B cell (primary cell): Measurements from ENCODE around the gene EYS. TPM values are rescaled to one million over a fixed set of nuclear protein-coding genes. Genes with fewer than 3 reads are reported as not detected.

Experiments used
- ATAC-seq: fragments of 200-7000 bp; cut with Tn5 transposase; one replicate; pipeline ENCODE4 v1.10.0; 2021; ENCODE audit warnings: low read depth, mild to moderate bottlenecking, moderate number of reproducible peaks, moderate library complexity
- CTCF ChIA-PET: fragments of 350-600 bp; sonication (Branson Sonifier 250); formaldehyde crosslinking; loops from one replicate; lab custom pipeline; 2021; ENCODE audit warnings: antibody characterized with exemption, inconsistent platforms; lab: Charles Lee
- POLR2A ChIA-PET: fragments of 350-600 bp; sonication (Branson Sonifier 250); formaldehyde crosslinking; loops from one replicate; lab custom pipeline; 2021; ENCODE audit warnings: antibody characterized with exemption; lab: Charles Lee
- DNase-seq: peaks from one replicate; pipeline ENCODE4 v3.0.0; 2013
- H2AFZ ChIP-seq: 2 replicates; pipeline ENCODE4 v1.6.1; 2012; ENCODE audit warnings: mild to moderate bottlenecking, low read depth, low read length; ENCODE audit not compliant: insufficient read depth, poor library complexity, severe bottlenecking
- H3K27ac ChIP-seq, 2 donors: 1 replicate in 1 of 2; 2 replicates in 1 of 2; pipeline ENCODE4 v1.5.1; 2012 to 2013; ENCODE audit warnings: low read length in 2 of 2, mild to moderate bottlenecking in 2 of 2, moderate library complexity in 1 of 2
- H3K27me3 ChIP-seq, 4 experiments: fragments of 200-600 bp in 1 of 4; sonication (generic) in 1 of 4; replicated peaks in 1 of 4; 1 replicate in 2 of 4; 2 replicates in 2 of 4; pipeline versions ENCODE4 v1.6.1 to v1.7.0; 2013 to 2016; ENCODE audit warnings: low read length in 3 of 4, mild to moderate bottlenecking in 2 of 4, mixed read lengths in 1 of 4, moderate library complexity in 1 of 4; ENCODE audit not compliant: insufficient read depth in 4 of 4, control insufficient read depth in 3 of 4; ENCODE audit errors: control extremely low read depth in 1 of 4
- H3K36me3 ChIP-seq, 2 experiments: replicated peaks in 1 of 2; 1 replicate in 1 of 2; 2 replicates in 1 of 2; pipeline versions ENCODE4 v1.6.1 to v1.7.1; 2013; ENCODE audit warnings: low read length in 1 of 2; ENCODE audit not compliant: insufficient read depth in 2 of 2, control insufficient read depth in 1 of 2; ENCODE audit errors: control extremely low read depth in 1 of 2, extremely low read depth in 1 of 2
- H3K4me1 ChIP-seq, 2 donors: fragments of 200-600 bp in 1 of 2; sonication (generic) in 1 of 2; 1 replicate in 1 of 2; 2 replicates in 1 of 2; pipeline versions ENCODE4 v1.5.1 to v1.6.1; 2013 to 2017; ENCODE audit warnings: low read length in 2 of 2; ENCODE audit not compliant: control insufficient read depth in 2 of 2, insufficient read depth in 2 of 2
- H3K4me2 ChIP-seq: replicated peaks from 2 replicates; pipeline ENCODE3; 2012; ENCODE audit warnings: mild to moderate bottlenecking, low read depth, low read length; ENCODE audit not compliant: poor library complexity, severe bottlenecking
- H3K4me3 ChIP-seq, 5 experiments: fragments of 200-600 bp in 1 of 5; sonication (generic) in 1 of 5; 1 replicate in 3 of 5; 2 replicates in 2 of 5; pipeline versions ENCODE4 v1.5.1 to v1.7.0; 2011 to 2016; ENCODE audit warnings: low read length in 4 of 5, mild to moderate bottlenecking in 4 of 5, low read depth in 2 of 5, control low read depth in 1 of 5, moderate library complexity in 1 of 5; ENCODE audit not compliant: insufficient read depth in 1 of 5; ENCODE audit errors: control extremely low read depth in 1 of 5, extremely low read depth in 1 of 5
- H3K79me2 ChIP-seq: fragments of 200-600 bp; sonication (generic); one replicate; pipeline ENCODE4 v1.6.0; 2016; ENCODE audit warnings: low read length; ENCODE audit not compliant: control insufficient read depth, insufficient read depth
- H3K9ac ChIP-seq: fragments of 200-600 bp; sonication (generic); 2 replicates; pipeline ENCODE4 v1.6.1; 2017; ENCODE audit warnings: mild to moderate bottlenecking, low read length, moderate library complexity
- H3K9me3 ChIP-seq, 3 donors: one replicate each; pipeline versions ENCODE4 v1.6.1 to v1.7.1; 2013; ENCODE audit warnings: low read length in 2 of 3; ENCODE audit not compliant: control insufficient read depth in 2 of 3, insufficient read depth in 1 of 3; ENCODE audit errors: control extremely low read depth in 1 of 3
- H4K20me1 ChIP-seq: 2 replicates; pipeline ENCODE4 v1.6.0; 2012; ENCODE audit warnings: mild to moderate bottlenecking, low read length; ENCODE audit not compliant: insufficient read depth, control insufficient read depth, poor library complexity, severe bottlenecking
- H3K27ac Mint-ChIP-seq: one replicate; pipeline ENCODE4 v1.8.0; 2021; ENCODE audit warnings: mixed read lengths
- H3K27me3 Mint-ChIP-seq: one replicate; pipeline ENCODE4 v1.8.0; 2021; ENCODE audit warnings: mixed read lengths
- H3K4me1 Mint-ChIP-seq: one replicate; pipeline ENCODE4 v1.8.0; 2021; ENCODE audit warnings: mixed read lengths
- H3K4me3 Mint-ChIP-seq: one replicate; pipeline ENCODE4 v1.8.0; 2021; ENCODE audit warnings: mixed read lengths
- H3K9me3 Mint-ChIP-seq: one replicate; pipeline ENCODE4 v1.8.0; 2022; ENCODE audit warnings: mixed read lengths; ENCODE audit not compliant: insufficient read depth
- EZH2 ChIP-seq: IDR thresholded peaks from 2 replicates; pipeline ENCODE4 v1.6.1; 2012; ENCODE audit warnings: borderline replicate concordance, low read depth, mild to moderate bottlenecking, moderate library complexity, low read length; ENCODE audit not compliant: insufficient read depth, poor library complexity, severe bottlenecking
- WGBS: methylation state at CpG from one replicate; pipeline ENCODE4 v1.1.5; 2013; ENCODE audit warnings: missing lambda C conversion rate; ENCODE audit not compliant: insufficient coverage; 5-methylcytosine and 5-hydroxymethylcytosine counted together
- intact Hi-C: fragments of 100-400 bp; cut with micrococcal nuclease; formaldehyde crosslinking; loops from one replicate; pipeline ENCODE4 v1.10.0; 2022
- polyA plus RNA-seq: library from polyadenylated mRNA; depleted of rRNA; stranded (reverse); fragments of >200 nt; gene quantifications from 2 replicates; pipeline ENCODE4 v1.2.3, GENCODE V29; 2012
- total RNA-seq, 2 donors: library from RNA; stranded (reverse); fragments of 120-200 nt in 1 of 2; gene quantifications; 1 replicate in 1 of 2; 2 replicates in 1 of 2; pipeline versions ENCODE4 v1.2.3 to v1.2.4, GENCODE V29; 2013 to 2022
- TF ChIP-seq, protein P1 (sequence below): fragments of 200-600 bp; IDR thresholded peaks from one replicate; pipeline ENCODE4 v1.8.0; 2022; ENCODE audit warnings: antibody characterized with exemption, mild to moderate bottlenecking

Gene EYS
- total and polyA plus RNA-seq, 2 donors (not counting 1 experiment from before 2014, with no cell fraction given), result not detected

DNA sequence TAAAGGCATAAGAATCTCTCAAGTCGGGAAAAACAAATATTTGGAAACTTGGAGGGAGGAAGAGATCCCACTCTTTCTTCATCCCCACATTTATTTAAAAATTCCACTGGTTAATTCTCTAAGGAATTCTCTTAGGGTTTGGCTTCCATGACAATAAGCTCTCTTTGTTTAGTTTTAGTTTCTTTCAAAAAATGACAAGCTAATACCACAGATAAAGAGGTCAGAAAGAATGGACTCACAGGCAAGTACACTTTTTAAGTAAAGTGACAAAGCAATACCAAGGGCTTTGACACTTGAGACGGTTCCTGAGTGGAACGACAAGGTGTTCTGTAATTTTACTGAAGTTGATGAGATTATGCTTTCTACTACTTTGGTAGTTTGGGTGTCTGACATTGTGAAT is 1199.4 kb downstream of the EYS start:
- H3K4me1 Mint-ChIP-seq, result no peaks in the 10 kb centered on the region
- intact Hi-C loops, result no loop called here
- H4K20me1 ChIP-seq, result no peaks in the 10 kb centered on the region
- WGBS, result 100% methylated on average over 2 of the region's 3 CpGs
- H3K9ac ChIP-seq, result no peak overlapping the region
- H3K27ac Mint-ChIP-seq, result no peak overlapping the region
- no peak overlapping the region for H3K4me3 Mint-ChIP-seq
- no peaks in the 10 kb centered on the region for H3K79me2 ChIP-seq
- ATAC-seq (no peak), DNase-seq (no peak)
- H3K9me3 ChIP-seq, result no peaks in the 10 kb centered on the region
- ChIA-PET POLR2A (no interaction called here), CTCF (no interaction called here)
- H3K4me1 ChIP-seq, result no peaks in the 10 kb centered on the region
- no peak overlapping the region for H3K4me3 ChIP-seq
- no peak overlapping the region for H3K4me2 ChIP-seq
- TF ChIP-seq, protein P1, sequence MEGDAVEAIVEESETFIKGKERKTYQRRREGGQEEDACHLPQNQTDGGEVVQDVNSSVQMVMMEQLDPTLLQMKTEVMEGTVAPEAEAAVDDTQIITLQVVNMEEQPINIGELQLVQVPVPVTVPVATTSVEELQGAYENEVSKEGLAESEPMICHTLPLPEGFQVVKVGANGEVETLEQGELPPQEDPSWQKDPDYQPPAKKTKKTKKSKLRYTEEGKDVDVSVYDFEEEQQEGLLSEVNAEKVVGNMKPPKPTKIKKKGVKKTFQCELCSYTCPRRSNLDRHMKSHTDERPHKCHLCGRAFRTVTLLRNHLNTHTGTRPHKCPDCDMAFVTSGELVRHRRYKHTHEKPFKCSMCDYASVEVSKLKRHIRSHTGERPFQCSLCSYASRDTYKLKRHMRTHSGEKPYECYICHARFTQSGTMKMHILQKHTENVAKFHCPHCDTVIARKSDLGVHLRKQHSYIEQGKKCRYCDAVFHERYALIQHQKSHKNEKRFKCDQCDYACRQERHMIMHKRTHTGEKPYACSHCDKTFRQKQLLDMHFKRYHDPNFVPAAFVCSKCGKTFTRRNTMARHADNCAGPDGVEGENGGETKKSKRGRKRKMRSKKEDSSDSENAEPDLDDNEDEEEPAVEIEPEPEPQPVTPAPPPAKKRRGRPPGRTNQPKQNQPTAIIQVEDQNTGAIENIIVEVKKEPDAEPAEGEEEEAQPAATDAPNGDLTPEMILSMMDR, result no peak
- no peak for TF ChIP-seq EZH2
- no peaks in the 10 kb centered on the region for H3K9me3 Mint-ChIP-seq
- no peak overlapping the region for H3K27ac ChIP-seq
- H3K27me3 ChIP-seq, result no peaks in the 10 kb centered on the region
- H3K27me3 Mint-ChIP-seq, result no peaks in the 10 kb centered on the region
- no peaks in the 10 kb centered on the region for H3K36me3 ChIP-seq
- no peak overlapping the region for H2AFZ ChIP-seq

DNA sequence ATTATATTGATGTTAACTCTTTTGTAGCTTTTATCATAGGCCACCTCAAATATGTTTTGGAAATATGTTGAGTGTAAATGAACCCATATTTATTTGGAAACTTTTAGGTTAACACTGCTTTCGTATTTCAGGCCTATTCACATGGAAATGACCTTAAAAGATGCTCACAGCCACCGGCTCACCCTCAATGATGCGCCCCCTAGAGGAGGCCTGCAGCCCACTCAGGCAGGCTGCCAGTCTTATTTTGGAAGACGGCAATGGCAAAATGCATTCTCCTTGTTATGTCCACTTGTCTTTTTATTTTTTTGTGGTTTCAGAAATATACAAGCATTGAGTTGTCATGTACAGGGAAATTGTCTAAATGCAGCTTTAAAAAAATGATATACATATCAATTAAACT is 1201.7 kb downstream of the EYS start:
- no peak overlapping the region for H3K4me3 Mint-ChIP-seq
- CTCF ChIA-PET, result no interaction called here
- TF ChIP-seq EZH2, result no peak
- TF ChIP-seq, protein P1, result no peak

More for the DNA sequence above, 1201.7 kb downstream of the EYS start:
- no peaks in the 10 kb centered on the region for H4K20me1 ChIP-seq
- no peak overlapping the region for H3K27ac Mint-ChIP-seq
- peaks cover 0 to 4% (median 0%) of the 10 kb centered on the region in 3 donors for H3K9me3 ChIP-seq
- no peak overlapping the region for H3K4me3 ChIP-seq
- no peaks in the 10 kb centered on the region for H3K36me3 ChIP-seq
- intact Hi-C loops, result no loop called here
- 86% methylated on average over 3 of the region's 4 CpGs for WGBS
- no peaks in the 10 kb centered on the region for H3K27me3 Mint-ChIP-seq
- ATAC-seq (no peak), DNase-seq (no peak)
- no peak overlapping the region for H2AFZ ChIP-seq
- no peaks in the 10 kb centered on the region for H3K9me3 Mint-ChIP-seq
- H3K4me2 ChIP-seq, result no peak overlapping the region
- H3K4me1 Mint-ChIP-seq, result no peaks in the 10 kb centered on the region
- H3K79me2 ChIP-seq, result no peaks in the 10 kb centered on the region
- POLR2A ChIA-PET, result no interaction called here
- H3K27me3 ChIP-seq, result no peaks in the 10 kb centered on the region
- no peaks in the 10 kb centered on the region for H3K4me1 ChIP-seq
- H3K27ac ChIP-seq, result no peak overlapping the region
- no peak overlapping the region for H3K9ac ChIP-seq
